IMR-90 (cell line): Measurements from ENCODE around the gene ACSL6. TPM values are rescaled to one million over a fixed set of nuclear protein-coding genes. Genes with fewer than 3 reads are reported as not detected.

ENCODE experiments used
- ATAC-seq: fragments of 200-7000 bp; cut with Tn5 transposase; 2 replicates; pipeline ENCODE4 v1.9.1; 2020; ENCODE audit warnings: low read depth, mild to moderate bottlenecking, moderate library complexity
- BruUV-seq: library from RNA; stranded (reverse); fragments of 400-500 nt; replicated peaks from 2 replicates; lab custom pipeline; 2021; lab: Mats Ljungman, UMichigan
- CTCF ChIA-PET: fragments of 300-600 bp; formaldehyde crosslinking; extraction: SDS; loops from one replicate; lab custom pipeline; 2021; ENCODE audit warnings: antibody characterized with exemption; lab: Yijun Ruan, JAX
- POLR2A ChIA-PET: fragments of 300-600 bp; sonication (Branson Sonifier 250); formaldehyde crosslinking; loops from one replicate; lab custom pipeline; 2022; ENCODE audit warnings: antibody characterized with exemption; ENCODE audit not compliant: unreplicated experiment; lab: Charles Lee
- DNase-seq: peaks from one replicate; pipeline ENCODE4 v3.0.0; 2013
- H2AFZ ChIP-seq: replicated peaks from 2 replicates; pipeline ENCODE3; 2013; ENCODE audit warnings: low read length, mild to moderate bottlenecking; ENCODE audit not compliant: poor library complexity
- H2AK5ac ChIP-seq: 2 replicates; pipeline ENCODE4 v1.6.1; 2013; ENCODE audit warnings: low read depth, low read length, inconsistent platforms
- H2AK9ac ChIP-seq: replicated peaks from 2 replicates; pipeline ENCODE3; 2013; ENCODE audit warnings: mild to moderate bottlenecking, low read depth, low read length, moderate library complexity; ENCODE audit not compliant: poor library complexity
- H2BK120ac ChIP-seq: 2 replicates; pipeline ENCODE4 v1.6.1; 2013; ENCODE audit warnings: low read depth, low read length, inconsistent platforms
- H2BK15ac ChIP-seq: 3 replicates; pipeline ENCODE4 v1.6.1; 2013; ENCODE audit warnings: low read depth, low read length, inconsistent platforms
- H2BK20ac ChIP-seq: 2 replicates; pipeline ENCODE4 v1.6.1; 2013; ENCODE audit warnings: low read depth, mild to moderate bottlenecking, inconsistent platforms, low read length, moderate library complexity
- H2BK5ac ChIP-seq: 2 replicates; pipeline ENCODE4 v1.6.1; 2013; ENCODE audit warnings: mild to moderate bottlenecking, low read depth, low read length, inconsistent platforms; ENCODE audit not compliant: poor library complexity, severe bottlenecking
- H3K14ac ChIP-seq: replicated peaks from 2 replicates; pipeline ENCODE4 v1.6.1; 2013; ENCODE audit warnings: low read depth, low read length, inconsistent platforms
- H3K18ac ChIP-seq: 2 replicates; pipeline ENCODE4 v1.6.1; 2013; ENCODE audit warnings: low read depth, low read length, control low read depth
- H3K23ac ChIP-seq: 2 replicates; pipeline ENCODE4 v1.6.1; 2013; ENCODE audit warnings: low read depth, low read length, inconsistent platforms
- H3K27ac ChIP-seq: 2 replicates; pipeline ENCODE4 v1.5.1; 2013; ENCODE audit warnings: mild to moderate bottlenecking, control low read depth, low read length; ENCODE audit not compliant: insufficient read depth
- H3K27me3 ChIP-seq: 2 replicates; pipeline ENCODE4 v1.6.1; 2013; ENCODE audit warnings: low read length; ENCODE audit not compliant: control insufficient read depth, insufficient read depth
- H3K36me3 ChIP-seq: 2 replicates; pipeline ENCODE4 v1.6.1; 2013; ENCODE audit warnings: low read length, mixed read lengths; ENCODE audit not compliant: control insufficient read depth, insufficient read depth
- H3K4ac ChIP-seq: 2 replicates; pipeline ENCODE4 v1.6.1; 2013; ENCODE audit warnings: low read depth, low read length, inconsistent platforms
- H3K4me1 ChIP-seq: 2 replicates; pipeline ENCODE4 v1.6.1; 2013; ENCODE audit warnings: low read length, mixed read lengths; ENCODE audit not compliant: control insufficient read depth, insufficient read depth
- H3K4me2 ChIP-seq: 2 replicates; pipeline ENCODE4 v1.6.1; 2013; ENCODE audit warnings: low read depth, mild to moderate bottlenecking, control low read depth, low read length, moderate library complexity
- H3K4me3 ChIP-seq: 2 replicates; pipeline ENCODE4 v1.5.1; 2013; ENCODE audit warnings: low read depth, mild to moderate bottlenecking, control low read depth, low read length, moderate library complexity; ENCODE audit not compliant: insufficient read depth
- H3K56ac ChIP-seq: 2 replicates; pipeline ENCODE4 v1.6.1; 2013; ENCODE audit warnings: low read length, inconsistent platforms; ENCODE audit not compliant: insufficient read depth; ENCODE audit errors: extremely low read depth
- H3K79me1 ChIP-seq, 2 experiments: 2 replicates each; pipeline ENCODE4 v1.6.1; 2013; ENCODE audit warnings: low read length in 2 of 2, inconsistent platforms in 1 of 2, low read depth in 1 of 2
- H3K9ac ChIP-seq: 2 replicates; pipeline ENCODE4 v1.6.1; 2013; ENCODE audit warnings: low read depth, low read length, control low read depth
- H3K9me1 ChIP-seq: 2 replicates; pipeline ENCODE4 v1.6.1; 2013; ENCODE audit warnings: low read length, inconsistent platforms; ENCODE audit not compliant: insufficient read depth
- H3K9me3 ChIP-seq: 2 replicates; pipeline ENCODE4 v1.6.1; 2013; ENCODE audit warnings: low read length; ENCODE audit not compliant: control insufficient read depth, insufficient read depth
- H4K20me1 ChIP-seq: 2 replicates; pipeline ENCODE4 v1.6.1; 2013; ENCODE audit warnings: low read length, inconsistent platforms; ENCODE audit not compliant: insufficient read depth
- H4K5ac ChIP-seq: 2 replicates; pipeline ENCODE4 v1.6.1; 2013; ENCODE audit warnings: mild to moderate bottlenecking, low read depth, low read length, control low read depth
- H4K8ac ChIP-seq, 2 experiments: 2 replicates each; pipeline ENCODE4 v1.6.1; 2013; ENCODE audit warnings: low read depth in 2 of 2, low read length in 2 of 2, control low read depth in 1 of 2, inconsistent platforms in 1 of 2
- H4K91ac ChIP-seq: 2 replicates; pipeline ENCODE4 v1.6.1; 2013; ENCODE audit warnings: low read depth, low read length, inconsistent platforms; ENCODE audit not compliant: insufficient read depth
- CEBPB ChIP-seq: IDR thresholded peaks from 2 replicates; pipeline ENCODE4 v1.6.1; 2012; ENCODE audit warnings: low read depth, low read length, improper control_type of control experiment
- CHD1 ChIP-seq: IDR thresholded peaks from 2 replicates; pipeline ENCODE4 v1.6.1; 2012; ENCODE audit warnings: low read depth, low read length, improper control_type of control experiment
- MAFK ChIP-seq: IDR thresholded peaks from 2 replicates; pipeline ENCODE4 v1.6.1; 2012; ENCODE audit warnings: low read depth, low read length, improper control_type of control experiment
- RAD21 ChIP-seq: IDR thresholded peaks from 2 replicates; pipeline ENCODE4 v1.6.1; 2012; ENCODE audit warnings: low read length, improper control_type of control experiment
- RFX5 ChIP-seq: IDR thresholded peaks from 2 replicates; pipeline ENCODE4 v1.8.0; 2012; ENCODE audit warnings: low read depth, mild to moderate bottlenecking, low read length, moderate library complexity
- SMC3 ChIP-seq: fragments of 150-350 bp; IDR thresholded peaks from 2 replicates; pipeline ENCODE4 v1.6.1; 2016; ENCODE audit warnings: low read depth, mild to moderate bottlenecking, antibody characterized with exemption, low read length, moderate library complexity
- WGBS, 2 experiments: methylation state at CpG; one replicate each; pipeline versions ENCODE4 v1.1.5 to v1.1.7; 2013; ENCODE audit warnings: missing lambda C conversion rate in 2 of 2; ENCODE audit not compliant: insufficient read length in 1 of 2; ENCODE audit errors: extremely low coverage in 2 of 2; 5-methylcytosine and 5-hydroxymethylcytosine counted together
- dilution Hi-C: fragments of 300-500 bp; cut with HindIII; formaldehyde crosslinking; loops from one replicate; pipeline ENCODE4 v1.14.3; 2018; ENCODE audit warnings: low sequenced_read_pairs; ENCODE audit not compliant: unreplicated experiment
- in situ Hi-C: fragments of 300-500 bp; cut with MboI; formaldehyde crosslinking; loops from 3 replicates; pipeline ENCODE4 v1.14.3; 2019; ENCODE audit warnings: low sequenced_read_pairs, inconsistent platforms, mixed read lengths
- intact Hi-C: fragments of 100-400 bp; cut with micrococcal nuclease; formaldehyde crosslinking; loops from 2 replicates; pipeline ENCODE4 v1.10.0; 2022
- polyA plus RNA-seq, 3 experiments: library from polyadenylated mRNA; depleted of rRNA; stranded (reverse); fragments of >200 nt; gene quantifications; 2 replicates each; pipeline ENCODE4 v1.2.3, GENCODE V29; 2012; ENCODE audit warnings: low replicate concordance in 1 of 3
- total RNA-seq: library from RNA; depleted of rRNA; stranded (reverse); fragments of >200 nt; gene quantifications from 2 replicates; pipeline ENCODE4 v1.2.3, GENCODE V29; 2012

The ACSL6 gene
- total and polyA plus RNA-seq, 2 of the 4 experiments (the other 2 are of a cell fraction), result not detected

GRCh38 chr5:131977212-131977604 lies 34.2 kb downstream of the ACSL6 start:
- intact Hi-C loops, result no loop called here
- Histone ChIP-seq H2AK9ac (no peak overlapping the region), H2BK15ac (no peak overlapping the region), H3K23ac (no peak overlapping the region), H3K36me3 (no peaks in the 10 kb centered on the region), H3K9ac (no peak overlapping the region), H3K56ac (no peak overlapping the region), H3K4me2 (no peak overlapping the region), H3K27ac (no peak overlapping the region), H3K4me3 (no peak overlapping the region), H3K27me3 (peaks cover 10% of the 10 kb centered on the region), H4K20me1 (no peaks in the 10 kb centered on the region), H4K5ac (no peak overlapping the region), H2BK120ac (no peak overlapping the region), H2BK5ac (no peak overlapping the region), H2AFZ (no peak overlapping the region), H2BK20ac (no peak overlapping the region), H3K9me3 (no peaks in the 10 kb centered on the region), H3K4ac (no peak overlapping the region), H2AK5ac (no peak overlapping the region), H4K91ac (no peak overlapping the region), H3K18ac (no peak overlapping the region), H4K8ac (no peak overlapping the region), H3K9me1 (no peaks in the 10 kb centered on the region), H3K4me1 (no peaks in the 10 kb centered on the region), H3K79me1 (no peaks in the 10 kb centered on the region), H3K14ac (no peak overlapping the region)
- dilution Hi-C loops, result no loop called here
- DNase-seq (no peak), ATAC-seq (no peak)
- CTCF ChIA-PET, result no interaction called here
- BruUV-seq, result no TSS peak
- TF ChIP-seq CHD1 (no peak), SMC3 (no peak), RFX5 (no peak), MAFK (no peak), RAD21 (no peak), CEBPB (no peak)
- WGBS, 2 experiments, result no CpG with 5 or more reads among the region's 2 CpGs
- in situ Hi-C loops, result no loop called here
- POLR2A ChIA-PET, result no interaction called here
